GM23248 (cell line): ENCODE data around the gene BCAR1. TPM values are rescaled to one million over a fixed set of nuclear protein-coding genes. Genes with fewer than 3 reads are reported as not detected.

Source experiments
- DNase-seq: peaks from one replicate; pipeline ENCODE4 v3.0.0-alpha.2; 2015
- H2AFZ ChIP-seq: fragments of 200-600 bp; sonication (generic); 2 replicates; pipeline ENCODE4 v1.6.1; 2016; ENCODE audit warnings: antibody characterized with exemption
- H3F3A ChIP-seq: fragments of 200-600 bp; sonication (generic); 2 replicates; pipeline ENCODE4 v1.6.1; 2016; ENCODE audit warnings: mild to moderate bottlenecking, antibody characterized with exemption, mixed run types; ENCODE audit not compliant: insufficient read depth
- H3K27ac ChIP-seq: fragments of 200-600 bp; sonication (generic); 2 replicates; pipeline ENCODE4 v1.5.1; 2016; ENCODE audit warnings: mild to moderate bottlenecking
- H3K27me3 ChIP-seq: fragments of 200-600 bp; sonication (generic); replicated peaks from 2 replicates; pipeline ENCODE4 v1.6.1; 2016; ENCODE audit warnings: mild to moderate bottlenecking; ENCODE audit not compliant: insufficient read depth
- H3K36me3 ChIP-seq: fragments of 200-600 bp; sonication (generic); 2 replicates; pipeline ENCODE4 v1.6.1; 2016; ENCODE audit warnings: low read depth, mild to moderate bottlenecking
- H3K4me1 ChIP-seq: fragments of 200-600 bp; sonication (generic); 2 replicates; pipeline ENCODE4 v1.6.1; 2016; ENCODE audit warnings: mild to moderate bottlenecking; ENCODE audit not compliant: insufficient read depth
- H3K4me2 ChIP-seq: fragments of 200-600 bp; sonication (generic); one replicate; pipeline ENCODE4 v1.6.1; 2016; ENCODE audit warnings: mild to moderate bottlenecking; ENCODE audit not compliant: unreplicated experiment
- H3K4me3 ChIP-seq: fragments of 200-600 bp; sonication (generic); 2 replicates; pipeline ENCODE4 v1.5.1; 2016; ENCODE audit warnings: mild to moderate bottlenecking
- H3K79me2 ChIP-seq: fragments of 200-600 bp; sonication (generic); 2 replicates; pipeline ENCODE4 v1.6.1; 2016; ENCODE audit warnings: mild to moderate bottlenecking; ENCODE audit not compliant: insufficient read depth
- H3K9ac ChIP-seq: fragments of 200-600 bp; sonication (generic); 2 replicates; pipeline ENCODE4 v1.6.1; 2016; ENCODE audit warnings: mild to moderate bottlenecking
- H3K9me2 ChIP-seq: fragments of 200-600 bp; sonication (generic); 2 replicates; pipeline ENCODE4 v1.6.1; 2016; ENCODE audit warnings: mixed run types, mild to moderate bottlenecking, moderate library complexity; ENCODE audit not compliant: insufficient read depth
- H3K9me3 ChIP-seq: fragments of 200-600 bp; sonication (generic); one replicate; pipeline ENCODE4 v1.6.1; 2017; ENCODE audit warnings: low read depth
- H4K20me1 ChIP-seq: fragments of 200-600 bp; sonication (generic); 2 replicates; pipeline ENCODE4 v1.6.0; 2016; ENCODE audit not compliant: insufficient read depth
- EZH2 ChIP-seq: fragments of 200-600 bp; sonication (generic); IDR thresholded peaks from 2 replicates; pipeline ENCODE4 v1.6.1; 2018; ENCODE audit warnings: antibody characterized with exemption, mild to moderate bottlenecking; ENCODE audit not compliant: insufficient read depth, poor library complexity, severe bottlenecking
- EZH2phosphoT487 ChIP-seq: fragments of 200-600 bp; sonication (generic); IDR thresholded peaks from 2 replicates; pipeline ENCODE4 v1.6.1; 2018; ENCODE audit warnings: antibody characterized with exemption, moderate library complexity, mild to moderate bottlenecking, low read depth; ENCODE audit not compliant: insufficient read depth
- WGBS, 2 experiments: methylation state at CpG; one replicate each; pipeline ENCODE4 v1.1.6; 2015 to 2017; ENCODE audit warnings: low lambda C conversion rate in 2 of 2, low coverage in 1 of 2; ENCODE audit errors: missing lambda C conversion rate in 2 of 2; 5-methylcytosine and 5-hydroxymethylcytosine counted together
- in situ Hi-C: fragments of 300-500 bp; cut with MboI; formaldehyde crosslinking; loops from 2 replicates; pipeline ENCODE4 v1.15.0; 2020
- polyA plus RNA-seq: library from polyadenylated mRNA; unstranded; fragments of >200 nt; fragmentation: Nextera tagmentation; extraction: Ambion mirVana; gene quantifications from 2 replicates; pipeline ENCODE4 v1.2.1, GENCODE V29; 2016
- total RNA-seq: library from RNA; depleted of rRNA; stranded (reverse); fragments of >200 nt; shearing (Covaris generic); gene quantifications from 2 replicates; pipeline ENCODE4 v1.2.3, GENCODE V29; 2014

The BCAR1 gene
- total and polyA plus RNA-seq, 2 experiments from 2014 or later = 52.9 to 87.0 TPM

- Histone ChIP-seq H3K9ac (peak overlapping the region; percentile 95), H3K4me1 (peaks cover 28% of the 10 kb centered on the region), H4K20me1 (peaks cover 17% of the 10 kb centered on the region; the same call in 1 of the 2 replicates), H3K27me3 (no peaks in the 10 kb centered on the region), H3K4me3 (peak overlapping the region; percentile 76), H3K9me2 (no peaks in the 10 kb centered on the region), H3K9me3 (no peaks in the 10 kb centered on the region), H3F3A (peaks cover 20% of the 10 kb centered on the region; the same call in 1 of the 2 replicates), H3K36me3 (no peaks in the 10 kb centered on the region), H3K79me2 (peaks cover 72% of the 10 kb centered on the region), H2AFZ (no peak overlapping the region), H3K4me2 (peak overlapping the region; percentile 87), H3K27ac (peak overlapping the region; percentile 71)
- in situ Hi-C loops = no loop called here
- TF ChIP-seq EZH2 = no peak
- no peak for TF ChIP-seq EZH2phosphoT487
- DNase-seq = peak; percentile 70
- WGBS, 2 experiments = 24 to 29% methylated on average over 14 of the region's 14 CpGs
These were observed 12.0 kb upstream of the BCAR1 start for GRCh38 chr16:75263291-75263962.

- Histone ChIP-seq H3K79me2 (peaks cover 78% of the 10 kb centered on the region), H3K4me3 (peak overlapping the region; percentile 76; the same call in 1 of the 2 replicates), H3F3A (peaks cover 20% of the 10 kb centered on the region; the same call in 1 of the 2 replicates), H3K4me2 (peak overlapping the region; percentile 87), H3K9me2 (no peaks in the 10 kb centered on the region), H3K9ac (peak overlapping the region; percentile 95), H2AFZ (no peak overlapping the region), H3K4me1 (peaks cover 25% of the 10 kb centered on the region), H3K27ac (peak overlapping the region; percentile 71), H3K27me3 (no peaks in the 10 kb centered on the region), H4K20me1 (peaks cover 17% of the 10 kb centered on the region; the same call in 1 of the 2 replicates), H3K9me3 (no peaks in the 10 kb centered on the region), H3K36me3 (no peaks in the 10 kb centered on the region)
- no peak for DNase-seq
- 83 to 85% methylated on average over 5 of the region's 5 CpGs for WGBS, 2 experiments
- TF ChIP-seq EZH2 (no peak), EZH2phosphoT487 (no peak)
- in situ Hi-C loops = no loop called here
These were observed 11.3 kb upstream of the BCAR1 start for GRCh38 chr16:75262800-75263127.

DNA sequence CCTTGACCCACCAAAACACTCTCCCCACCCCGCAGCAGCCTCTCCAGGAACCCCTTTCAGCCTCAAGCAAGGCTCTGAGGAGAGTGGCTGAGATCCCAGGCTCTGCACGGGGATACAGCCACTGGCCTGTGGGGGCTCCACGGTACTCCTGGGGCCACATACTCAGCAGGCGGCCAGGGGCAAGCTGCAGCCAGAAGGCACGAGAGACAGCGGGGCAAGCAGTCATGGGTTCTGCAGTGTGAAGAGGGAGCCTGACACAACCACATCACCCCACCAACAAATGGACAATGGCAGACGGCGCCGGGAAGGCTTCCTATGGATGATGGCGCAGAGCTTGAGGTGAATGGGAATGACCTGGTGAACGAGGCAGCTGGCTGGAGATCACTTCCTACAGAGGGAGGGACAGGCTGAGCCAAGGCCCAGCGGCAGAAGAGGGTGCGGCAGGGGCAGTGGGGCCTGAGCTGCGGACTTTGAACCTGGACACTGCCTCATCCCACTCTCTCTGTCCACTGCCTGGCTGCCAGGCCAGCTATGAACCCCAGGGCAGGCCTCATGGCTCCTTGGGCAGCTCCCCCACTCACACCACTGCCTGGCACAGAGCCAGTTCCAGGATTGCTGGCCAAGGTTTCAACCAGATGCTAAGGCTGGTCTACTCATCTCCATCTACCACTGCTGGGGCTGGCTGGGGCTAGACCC is 10.8 kb upstream of the BCAR1 start:
- Histone ChIP-seq H3K4me1 (peaks cover 29% of the 10 kb centered on the region), H3K9me3 (no peaks in the 10 kb centered on the region), H3K4me2 (peak overlapping the region; percentile 87), H3K4me3 (peak overlapping the region; percentile 76; the same call in 1 of the 2 replicates), H3K27me3 (no peaks in the 10 kb centered on the region), H4K20me1 (peaks cover 17% of the 10 kb centered on the region; the same call in 1 of the 2 replicates), H3K9ac (peak overlapping the region; percentile 95; the same call in 1 of the 2 replicates), H3K27ac (peak overlapping the region; percentile 71; the same call in 1 of the 2 replicates), H2AFZ (no peak overlapping the region), H3K36me3 (no peaks in the 10 kb centered on the region), H3K9me2 (no peaks in the 10 kb centered on the region), H3K79me2 (peaks cover 83% of the 10 kb centered on the region), H3F3A (peaks cover 20% of the 10 kb centered on the region; the same call in 1 of the 2 replicates)
- TF ChIP-seq EZH2phosphoT487 (no peak), EZH2 (no peak)
- DNase-seq = no peak
- in situ Hi-C loops = no loop called here
- WGBS, 2 experiments = 81 to 82% methylated on average over 14 of the region's 14 CpGs

DNA sequence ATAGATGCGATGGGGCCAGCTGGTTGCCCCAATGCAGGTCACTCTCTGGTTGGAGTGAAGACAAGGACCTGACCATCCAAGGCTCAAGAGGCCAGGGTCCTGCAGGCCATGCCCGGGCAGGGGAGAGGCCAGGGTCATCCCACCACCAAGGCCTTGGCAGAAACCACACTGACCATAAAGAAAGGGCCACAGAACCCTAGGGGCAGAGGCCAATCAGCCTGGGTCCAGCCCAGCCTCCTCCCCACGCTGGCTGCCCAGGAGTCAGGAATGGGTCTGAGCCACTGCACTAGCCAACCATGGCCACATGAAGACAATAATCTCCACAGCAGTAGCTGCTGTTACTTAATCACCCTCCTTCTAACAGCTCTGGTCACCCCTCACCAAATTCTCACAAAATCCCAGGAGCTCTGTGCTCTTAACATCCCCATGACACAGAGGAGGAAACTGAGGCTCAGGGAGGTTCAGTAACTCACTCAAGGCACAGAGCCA is 10.2 kb upstream of the BCAR1 start:
- peaks cover 20% of the 10 kb centered on the region; the same call in 1 of the 2 replicates for H3F3A ChIP-seq
- no peaks in the 10 kb centered on the region for H3K9me3 ChIP-seq
- H3K27ac ChIP-seq = no peak overlapping the region
- no peak overlapping the region for H3K4me2 ChIP-seq
- H3K4me1 ChIP-seq = peaks cover 35% of the 10 kb centered on the region
- H3K4me3 ChIP-seq = no peak overlapping the region
- H3K9me2 ChIP-seq = no peaks in the 10 kb centered on the region
- TF ChIP-seq EZH2phosphoT487 = no peak
- no peak for TF ChIP-seq EZH2
- no peak for DNase-seq
- no peaks in the 10 kb centered on the region for H3K27me3 ChIP-seq
- no peak overlapping the region for H3K9ac ChIP-seq
- in situ Hi-C loops = no loop called here
- H4K20me1 ChIP-seq = peaks cover 17% of the 10 kb centered on the region; the same call in 1 of the 2 replicates
- no peaks in the 10 kb centered on the region for H3K36me3 ChIP-seq
- no peak overlapping the region for H2AFZ ChIP-seq
- H3K79me2 ChIP-seq = peaks cover 89% of the 10 kb centered on the region
- 95 to 100% methylated on average over 3 of the region's 3 CpGs for WGBS, 2 experiments
